H1 (cell line): ENCODE results near the gene PARD3. TPM values are rescaled to one million over a fixed set of nuclear protein-coding genes. Genes with fewer than 3 reads are reported as not detected.

Source experiments
- CTCF ChIA-PET: fragments of 300-600 bp; sonication (Branson Sonifier 250); formaldehyde crosslinking; loops from one replicate; lab custom pipeline; 2021; ENCODE audit not compliant: partially characterized antibody; lab: Charles Lee
- POLR2A ChIA-PET: fragments of 300-600 bp; sonication (Branson Sonifier 250); formaldehyde crosslinking; loops from one replicate; lab custom pipeline; 2021; ENCODE audit warnings: inconsistent platforms; ENCODE audit not compliant: partially characterized antibody; lab: Charles Lee
- DNase-seq, 2 experiments: peaks; one replicate each; pipeline versions ENCODE4 v3.0.0 to v3.0.0-alpha.2; 2010 to 2022; ENCODE audit warnings: low spot score in 2 of 2, low read depth in 1 of 2, mixed read lengths in 1 of 2
- FAIRE-seq: peaks from 2 replicates; lab custom pipeline; 2011; peaks lifted over from hg19 to GRCh38; lab: Jason Lieb, UNC
- H2AFZ ChIP-seq: 2 replicates; pipeline ENCODE4 v1.8.1; 2012; ENCODE audit warnings: low read length, inconsistent platforms
- H2AK5ac ChIP-seq: 2 replicates; pipeline ENCODE4 v1.6.1; 2013; ENCODE audit warnings: low read depth, low read length
- H2BK120ac ChIP-seq: replicated peaks from 2 replicates; pipeline ENCODE3; 2013; ENCODE audit warnings: low read depth, low read length, inconsistent platforms
- H2BK12ac ChIP-seq: 2 replicates; pipeline ENCODE4 v1.6.1; 2013; ENCODE audit warnings: low read depth, low read length
- H2BK15ac ChIP-seq: 2 replicates; pipeline ENCODE4 v1.6.1; 2013; ENCODE audit warnings: low read length
- H2BK20ac ChIP-seq: 2 replicates; pipeline ENCODE4 v1.6.1; 2013; ENCODE audit warnings: low read length
- H2BK5ac ChIP-seq: 2 replicates; pipeline ENCODE4 v1.6.1; 2013; ENCODE audit warnings: low read depth, low read length
- H3K14ac ChIP-seq: 2 replicates; pipeline ENCODE4 v1.6.1; 2013; ENCODE audit warnings: inconsistent platforms; ENCODE audit not compliant: insufficient read length
- H3K18ac ChIP-seq: 2 replicates; pipeline ENCODE4 v1.6.1; 2013; ENCODE audit warnings: low read length; ENCODE audit errors: extremely low read depth
- H3K23ac ChIP-seq: 2 replicates; pipeline ENCODE4 v1.6.1; 2013; ENCODE audit warnings: inconsistent platforms; ENCODE audit not compliant: insufficient read length
- H3K23me2 ChIP-seq: 2 replicates; pipeline ENCODE4 v1.6.1; 2013; ENCODE audit warnings: low read depth, low read length
- H3K27ac ChIP-seq: 2 replicates; pipeline ENCODE4 v1.6.1; 2011; ENCODE audit warnings: low read depth, low read length, inconsistent platforms
- H3K27me3 ChIP-seq, 4 experiments: replicated peaks in 1 of 4; 1 replicate in 1 of 4; 2 replicates in 3 of 4; pipeline versions ENCODE4 v1.6.1 to v1.8.1; 2011 to 2013; ENCODE audit warnings: low read length in 3 of 4, mild to moderate bottlenecking in 3 of 4, inconsistent platforms in 2 of 4, mixed read lengths in 2 of 4, moderate library complexity in 1 of 4; ENCODE audit not compliant: control insufficient read depth in 3 of 4, insufficient read depth in 3 of 4; ENCODE audit errors: extremely low read depth in 1 of 4
- H3K36me3 ChIP-seq, 4 experiments: 2 replicates each; pipeline versions ENCODE4 v1.6.1 to v1.8.1; 2011 to 2013; ENCODE audit warnings: mild to moderate bottlenecking in 4 of 4, low read length in 3 of 4, moderate library complexity in 2 of 4, control low read depth in 1 of 4, inconsistent platforms in 1 of 4; ENCODE audit not compliant: insufficient read depth in 4 of 4, control insufficient read depth in 2 of 4
- H3K4ac ChIP-seq: replicated peaks from 2 replicates; pipeline ENCODE3; 2013; ENCODE audit warnings: low read length, low read depth, mixed read lengths, inconsistent platforms; ENCODE audit not compliant: insufficient read length
- H3K4me1 ChIP-seq, 4 experiments: replicated peaks in 1 of 4; 1 replicate in 1 of 4; 2 replicates in 3 of 4; pipeline versions ENCODE4 v1.6.1 to v1.8.1; 2011 to 2013; ENCODE audit warnings: low read length in 3 of 4, inconsistent platforms in 2 of 4, mixed read lengths in 1 of 4; ENCODE audit not compliant: insufficient read depth in 4 of 4, control insufficient read depth in 3 of 4
- H3K4me2 ChIP-seq, 2 experiments: 2 replicates each; pipeline versions ENCODE4 v1.6.1 to v1.8.1; 2011 to 2013; ENCODE audit warnings: low read depth in 2 of 2, low read length in 2 of 2, control low read depth in 1 of 2, inconsistent platforms in 1 of 2, mild to moderate bottlenecking in 1 of 2; ENCODE audit not compliant: insufficient read depth in 1 of 2
- H3K4me3 ChIP-seq, 4 experiments: fragments of 200-600, 300-600 bp in 1 of 4; sonication (generic), shearing (Covaris generic), sonication (Bioruptor Twin) in 1 of 4; 2 replicates each; pipeline versions ENCODE4 v1.5.1 to v1.8.1; 2011 to 2016; ENCODE audit warnings: low read length in 4 of 4, low read depth in 3 of 4, control low read depth in 2 of 4, inconsistent platforms in 2 of 4, mild to moderate bottlenecking in 2 of 4, mixed read lengths in 1 of 4, moderate library complexity in 1 of 4; ENCODE audit not compliant: insufficient read depth in 2 of 4; ENCODE audit errors: extremely low read depth in 1 of 4
- H3K56ac ChIP-seq: replicated peaks from 2 replicates; pipeline ENCODE3; 2013; ENCODE audit warnings: low read depth, mild to moderate bottlenecking, mixed read lengths, low read length, inconsistent platforms; ENCODE audit not compliant: insufficient read length
- H3K79me1 ChIP-seq: 2 replicates; pipeline ENCODE4 v1.6.1; 2013; ENCODE audit warnings: low read depth, low read length, control low read depth
- H3K79me2 ChIP-seq, 2 experiments: 2 replicates each; pipeline versions ENCODE4 v1.6.1 to v1.8.1; 2012 to 2013; ENCODE audit warnings: low read length in 2 of 2, mild to moderate bottlenecking in 2 of 2, inconsistent platforms in 1 of 2; ENCODE audit not compliant: insufficient read depth in 2 of 2, control insufficient read depth in 1 of 2
- H3K9ac ChIP-seq, 4 experiments: replicated peaks in 1 of 4; 1 replicate in 1 of 4; 2 replicates in 3 of 4; pipeline versions ENCODE4 v1.6.1 to v1.8.1; 2011 to 2013; ENCODE audit warnings: low read depth in 3 of 4, low read length in 3 of 4, control low read depth in 2 of 4, mild to moderate bottlenecking in 2 of 4, moderate library complexity in 2 of 4, inconsistent platforms in 1 of 4; ENCODE audit errors: extremely low read depth in 1 of 4
- H3K9me3 ChIP-seq, 2 experiments: 2 replicates each; pipeline versions ENCODE4 v1.6.1 to v1.8.1; 2012 to 2013; ENCODE audit warnings: mild to moderate bottlenecking in 2 of 2, moderate library complexity in 2 of 2, control low read depth in 1 of 2, inconsistent platforms in 1 of 2, low read depth in 1 of 2, low read length in 1 of 2, mixed read lengths in 1 of 2; ENCODE audit not compliant: insufficient read depth in 2 of 2
- H4K20me1 ChIP-seq, 2 experiments: replicated peaks in 1 of 2; 2 replicates each; pipeline versions ENCODE3 to v1.8.1; 2011 to 2013; ENCODE audit warnings: inconsistent platforms in 2 of 2, low read length in 2 of 2, mild to moderate bottlenecking in 1 of 2; ENCODE audit not compliant: insufficient read depth in 2 of 2, control insufficient read depth in 1 of 2
- H4K5ac ChIP-seq: 2 replicates; pipeline ENCODE4 v1.6.1; 2013; ENCODE audit warnings: low read length, low read depth, mixed read lengths, inconsistent platforms; ENCODE audit not compliant: insufficient read length
- H4K8ac ChIP-seq: 2 replicates; pipeline ENCODE4 v1.8.0; 2013; ENCODE audit warnings: mild to moderate bottlenecking, moderate library complexity, low read length, inconsistent platforms; ENCODE audit not compliant: insufficient read depth; ENCODE audit errors: extremely low read depth
- H4K91ac ChIP-seq: replicated peaks from 2 replicates; pipeline ENCODE3; 2013; ENCODE audit warnings: low read length, mixed read lengths, inconsistent platforms; ENCODE audit not compliant: insufficient read length
- CBX5 ChIP-seq: fragments of 300-800, 300-1000 bp; sonication (generic); IDR thresholded peaks from 2 replicates; pipeline ENCODE4 v1.7.1; 2016; ENCODE audit warnings: antibody characterized with exemption, low read length, low read depth
- FOSL1 ChIP-seq: IDR thresholded peaks from 2 replicates; pipeline ENCODE4 v1.6.1; 2011; ENCODE audit warnings: mild to moderate bottlenecking, low read depth, low read length, moderate library complexity; ENCODE audit not compliant: insufficient read depth
- HDAC6 ChIP-seq: IDR thresholded peaks from one replicate; pipeline ENCODE4 v1.7.1; 2012; ENCODE audit warnings: low read depth, mild to moderate bottlenecking, inconsistent platforms, low read length, moderate library complexity
- RAD21 ChIP-seq, 2 experiments: IDR thresholded peaks in 1 of 2; conservative IDR thresholded peaks in 1 of 2; 2 replicates each; pipeline ENCODE4 v1.6.1; 2011; ENCODE audit warnings: low read depth in 2 of 2, low read length in 2 of 2, improper control_type of control experiment in 1 of 2, inconsistent platforms in 1 of 2, mild to moderate bottlenecking in 1 of 2, moderate library complexity in 1 of 2
- RFX5 ChIP-seq: IDR thresholded peaks from 2 replicates; pipeline ENCODE4 v1.6.1; 2011; ENCODE audit warnings: low read depth, low read length, improper control_type of control experiment, borderline replicate concordance
- RXRA ChIP-seq: IDR thresholded peaks from 2 replicates; pipeline ENCODE4 v1.6.1; 2011; ENCODE audit warnings: low read depth, mild to moderate bottlenecking, low read length, moderate library complexity; ENCODE audit not compliant: insufficient read depth
- SIX5 ChIP-seq: IDR thresholded peaks from 2 replicates; pipeline ENCODE4 v1.6.1; 2011; ENCODE audit warnings: mild to moderate bottlenecking, low read depth, low read length
- TAF1 ChIP-seq: IDR thresholded peaks from 2 replicates; pipeline ENCODE4 v1.6.1; 2011; ENCODE audit warnings: mild to moderate bottlenecking, low read depth, low read length
- TEAD4 ChIP-seq: IDR thresholded peaks from 2 replicates; pipeline ENCODE4 v1.6.1; 2012; ENCODE audit warnings: low read depth, low read length, inconsistent platforms, mixed read lengths
- WGBS, 2 experiments: shearing (Covaris generic) in 1 of 2; methylation state at CpG; one replicate each; pipeline versions ENCODE4 v1.1.6 to v1.1.7; 2013 to 2015; ENCODE audit warnings: low lambda C conversion rate in 2 of 2, mixed read lengths in 2 of 2, inconsistent platforms in 1 of 2, low coverage in 1 of 2, missing lambda C conversion rate in 1 of 2; ENCODE audit not compliant: insufficient replicate concordance in 2 of 2, insufficient coverage in 1 of 2, insufficient read length in 1 of 2; ENCODE audit errors: extremely low coverage in 1 of 2, missing lambda C conversion rate in 1 of 2; 5-methylcytosine and 5-hydroxymethylcytosine counted together
- polyA plus RNA-seq, 7 experiments: library from polyadenylated mRNA; depleted of rRNA in 3 of 7; stranded (reverse) in 5 of 7; unstranded in 2 of 7; fragments of >200 nt in 5 of 7; fragments of 200-250 nt in 2 of 7; gene quantifications; 1 replicate in 5 of 7; 2 replicates in 1 of 7; 4 replicates in 1 of 7; pipeline versions ENCODE4 v1.2.1 to v1.2.3, GENCODE V29; 2011 to 2013; ENCODE audit warnings: missing spikeins in 2 of 7, mixed read lengths in 2 of 7
- total RNA-seq: library from RNA; stranded (reverse); fragmentation: NEBNext Ultra II Directional; extraction: Animal tissue kit (Norgen Biotek cat#: 25700); gene quantifications from 2 replicates; pipeline ENCODE4 v1.2.1, GENCODE V29; 2021
- TF ChIP-seq, protein P1 (sequence below), 3 experiments: IDR thresholded peaks; 1 replicate in 2 of 3; 2 replicates in 1 of 3; pipeline versions ENCODE4 v1.5.1 to v1.6.1; 2011; ENCODE audit warnings: low read length in 3 of 3, mild to moderate bottlenecking in 3 of 3, inconsistent platforms in 2 of 3, low read depth in 1 of 3, moderate library complexity in 1 of 3; ENCODE audit not compliant: insufficient read depth in 1 of 3; ENCODE audit errors: control extremely low read depth in 1 of 3

The PARD3 gene
- total and polyA plus RNA-seq, 2 of the 8 experiments (the other 6 are each of a cell fraction or from before 2014, with no cell fraction given): 19.7 to 49.1 TPM

DNA sequence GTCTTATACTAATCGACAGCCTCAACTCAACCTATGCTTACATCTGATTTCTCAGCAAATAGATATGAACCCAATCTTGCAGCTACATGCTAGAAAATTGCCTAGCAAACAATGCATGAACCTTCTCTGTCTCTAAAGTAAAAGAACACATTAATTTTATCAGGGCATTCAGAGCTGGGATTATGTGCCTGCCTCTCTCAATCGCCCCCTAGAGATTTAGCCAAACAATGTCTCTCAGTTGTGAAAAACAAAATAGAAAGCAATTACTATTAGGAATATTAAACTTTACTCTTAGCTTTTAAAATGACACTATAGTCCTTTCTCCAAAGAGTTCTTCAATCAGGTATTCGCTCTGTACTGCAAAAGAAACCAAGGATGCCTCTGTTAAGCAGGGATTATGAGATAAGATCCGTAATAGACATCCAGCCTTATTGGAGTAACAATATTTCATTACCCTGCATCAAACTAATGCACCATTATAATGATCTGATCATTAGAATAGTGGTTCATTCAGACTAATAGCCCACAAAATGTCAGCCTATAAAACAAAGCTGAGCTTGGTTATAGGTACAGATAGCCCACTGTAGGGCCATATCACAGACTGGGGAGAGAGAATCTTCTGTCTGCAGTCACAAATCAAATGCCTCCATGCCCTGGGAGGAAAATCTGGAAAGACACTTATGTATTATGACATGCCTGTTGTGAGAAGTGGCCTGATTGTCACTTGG lies 736.9 kb downstream of the PARD3 start:
- no peak overlapping the region for H3K4me2 ChIP-seq
- H3K23me2 ChIP-seq: no peaks in the 10 kb centered on the region
- H3K18ac ChIP-seq: no peak overlapping the region
- H4K8ac ChIP-seq: no peak overlapping the region
- no peak overlapping the region for H3K14ac ChIP-seq
- no peak for FAIRE-seq
- H4K5ac ChIP-seq: no peak overlapping the region
- H3K4ac ChIP-seq: no peak overlapping the region
- no peak for DNase-seq
- ChIA-PET POLR2A (no interaction called here), CTCF (interaction anchor here (0.6 to 1.5 kb wide), 5 partner anchors 9 to 172 kb away, joined by 3 to 5 read pairs (median 4); no protein-coding TSS in a partner anchor)
- no peaks in the 10 kb centered on the region for H3K36me3 ChIP-seq
- no peaks in the 10 kb centered on the region for H3K4me1 ChIP-seq
- H2BK120ac ChIP-seq: no peak overlapping the region
- no peak overlapping the region for H2BK15ac ChIP-seq
- no peak overlapping the region for H2BK5ac ChIP-seq
- peaks cover 0 to 2% of the 10 kb centered on the region in 2 experiments; a peak in 1 of 4 replicates for H3K9me3 ChIP-seq
- no peak overlapping the region for H2AK5ac ChIP-seq
- 74% methylated on average over 4 of the region's 4 CpGs; no CpG with 5 or more reads in 1 of the 2 experiments for WGBS, 2 experiments
- H4K20me1 ChIP-seq: no peaks in the 10 kb centered on the region
- H3K4me3 ChIP-seq: no peak overlapping the region
- no peak overlapping the region for H2AFZ ChIP-seq
- H3K79me1 ChIP-seq: no peaks in the 10 kb centered on the region
- H3K23ac ChIP-seq: no peak overlapping the region
- H3K27ac ChIP-seq: no peak overlapping the region
- H3K56ac ChIP-seq: no peak overlapping the region
- H2BK20ac ChIP-seq: no peak overlapping the region
- no peak overlapping the region for H2BK12ac ChIP-seq
- H3K27me3 ChIP-seq: no peaks in the 10 kb centered on the region; a peak in 1 of 7 replicates
- no peak overlapping the region for H4K91ac ChIP-seq
- no peak overlapping the region for H3K9ac ChIP-seq
- H3K79me2 ChIP-seq: no peaks in the 10 kb centered on the region
- no peak for TF ChIP-seq CBX5
- no peak for TF ChIP-seq HDAC6
- TF ChIP-seq TAF1: no peak
- TF ChIP-seq RAD21 (IDR thresholded peaks at IDR 0.05 in 1 of 2, conservative IDR thresholded peaks at IDR 0.05 in 1 of 2; ENCODE audit: low read depth in 2 of 2, low read length in 2 of 2): peak; percentile 30 to 38; a peak in 3 of 4 replicates
- TF ChIP-seq, protein P1, sequence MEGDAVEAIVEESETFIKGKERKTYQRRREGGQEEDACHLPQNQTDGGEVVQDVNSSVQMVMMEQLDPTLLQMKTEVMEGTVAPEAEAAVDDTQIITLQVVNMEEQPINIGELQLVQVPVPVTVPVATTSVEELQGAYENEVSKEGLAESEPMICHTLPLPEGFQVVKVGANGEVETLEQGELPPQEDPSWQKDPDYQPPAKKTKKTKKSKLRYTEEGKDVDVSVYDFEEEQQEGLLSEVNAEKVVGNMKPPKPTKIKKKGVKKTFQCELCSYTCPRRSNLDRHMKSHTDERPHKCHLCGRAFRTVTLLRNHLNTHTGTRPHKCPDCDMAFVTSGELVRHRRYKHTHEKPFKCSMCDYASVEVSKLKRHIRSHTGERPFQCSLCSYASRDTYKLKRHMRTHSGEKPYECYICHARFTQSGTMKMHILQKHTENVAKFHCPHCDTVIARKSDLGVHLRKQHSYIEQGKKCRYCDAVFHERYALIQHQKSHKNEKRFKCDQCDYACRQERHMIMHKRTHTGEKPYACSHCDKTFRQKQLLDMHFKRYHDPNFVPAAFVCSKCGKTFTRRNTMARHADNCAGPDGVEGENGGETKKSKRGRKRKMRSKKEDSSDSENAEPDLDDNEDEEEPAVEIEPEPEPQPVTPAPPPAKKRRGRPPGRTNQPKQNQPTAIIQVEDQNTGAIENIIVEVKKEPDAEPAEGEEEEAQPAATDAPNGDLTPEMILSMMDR (IDR thresholded peaks at IDR 0.05; ENCODE audit: control extremely low read depth in 1 of 3, insufficient read depth in 1 of 3, low read depth in 1 of 3, low read length in 3 of 3): peak in 1 of 3 experiments; percentile 17; a peak in 1 of 4 replicates
- TF ChIP-seq RFX5: no peak
- TF ChIP-seq RXRA: no peak
- no peak for TF ChIP-seq SIX5
- TF ChIP-seq FOSL1: no peak
- no peak for TF ChIP-seq TEAD4
